ENCODE data around the gene AGMAT.

DNA sequence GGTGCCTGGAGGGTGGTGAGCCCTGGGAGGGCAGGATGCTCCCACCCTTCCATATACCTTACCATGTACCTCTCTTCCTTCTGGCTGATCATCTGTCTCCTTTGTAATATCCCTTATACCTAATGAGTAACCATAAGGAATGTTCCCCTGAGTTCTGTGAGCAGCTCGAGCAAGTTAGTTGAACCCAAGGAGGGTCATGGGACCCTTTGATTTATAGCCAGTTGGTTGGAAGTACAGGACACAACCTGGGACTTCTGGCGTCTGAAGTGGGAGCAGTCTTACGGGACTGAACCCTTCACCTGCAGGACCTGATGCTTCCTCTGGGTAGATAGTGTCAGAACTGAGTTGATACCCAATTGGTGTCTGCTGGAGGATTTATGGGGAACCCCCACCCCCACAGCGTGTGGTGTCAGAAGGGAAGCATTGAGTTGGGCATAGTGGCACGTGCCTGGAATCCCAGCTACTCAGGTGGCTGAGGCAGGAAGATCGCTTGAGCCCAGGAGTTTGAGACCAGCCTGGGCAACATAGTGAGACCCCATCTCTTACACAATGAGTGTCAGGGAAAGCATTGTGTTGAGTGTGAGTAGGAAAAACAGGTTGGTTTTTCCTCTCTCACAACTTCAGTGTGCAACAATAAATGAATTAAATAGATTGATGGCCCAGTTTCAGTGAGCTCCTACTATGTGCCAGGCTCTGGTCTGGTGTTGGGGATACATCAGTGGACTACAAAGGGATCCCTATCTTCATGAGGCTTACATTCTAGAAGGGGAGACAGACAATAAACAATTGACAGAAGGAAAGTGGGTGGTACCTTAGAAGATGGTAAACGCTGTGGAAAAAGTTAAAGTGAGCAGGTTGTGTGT, 42.2 kb downstream of the AGMAT start:
- TF ChIP-seq CTCF (IDR thresholded peaks at IDR 0.05) (no peak), POLR2A (IDR thresholded peaks at IDR 0.05) (no peak)
